ENCODE data around the gene SMAD2. TPM values are rescaled to one million over a fixed set of nuclear protein-coding genes. Genes with fewer than 3 reads are reported as not detected.

The SMAD2 gene
- polyA plus RNA-seq, 2 of the 4 experiments (the other 2 are of a cell fraction) = 131 to 229 TPM

GRCh38 chr18:47831351-47831750, 99.1 kb downstream of the SMAD2 start (continued):
- TF ChIP-seq HMGXB4 (CRISPR knock-in tag; IDR thresholded peaks at IDR 0.05; ENCODE audit: borderline replicate concordance) = no peak
- TF ChIP-seq KDM1A (IDR thresholded peaks at IDR 0.05; ENCODE audit: low read depth) = no peak
- TF ChIP-seq JUN (IDR thresholded peaks at IDR 0.05) = no peak
- no peak for TF ChIP-seq FOXS1 (CRISPR knock-in tag; IDR thresholded peaks at IDR 0.05)

GRCh38 chr18:47830772-47831171, 99.7 kb downstream of the SMAD2 start:
- TF ChIP-seq SMC3 (IDR thresholded peaks at IDR 0.05) (no peak), MAZ (IDR thresholded peaks at IDR 0.05; ENCODE audit: borderline replicate concordance, low read depth, low read length) (no peak), PHF8 (IDR thresholded peaks at IDR 0.05; ENCODE audit: borderline replicate concordance, low read depth) (no peak), JUN (IDR thresholded peaks at IDR 0.05) (no peak), TP53 (CRISPR knock-in tag; IDR thresholded peaks at IDR 0.05) (no peak), ZSCAN20 (CRISPR knock-in tag; IDR thresholded peaks at IDR 0.05) (no peak), ATOH8 (CRISPR knock-in tag; IDR thresholded peaks at IDR 0.05; ENCODE audit: low read depth) (no peak), CEBPB (IDR thresholded peaks at IDR 0.05) (no peak), CHD2 (IDR thresholded peaks at IDR 0.05; ENCODE audit: low read length, partially characterized antibody) (no peak), FOXS1 (CRISPR knock-in tag; IDR thresholded peaks at IDR 0.05) (no peak), BCL3 (IDR thresholded peaks at IDR 0.05) (no peak), HMGXB4 (CRISPR knock-in tag; IDR thresholded peaks at IDR 0.05; ENCODE audit: borderline replicate concordance) (no peak), RAD21 (conservative IDR thresholded peaks at IDR 0.05 in 1 of 2, IDR thresholded peaks at IDR 0.05 in 1 of 2) (no peak), RARB (CRISPR knock-in tag; IDR thresholded peaks at IDR 0.05) (no peak), TFCP2L1 (CRISPR knock-in tag; IDR thresholded peaks at IDR 0.05) (no peak), HEYL (CRISPR knock-in tag; IDR thresholded peaks at IDR 0.05) (no peak), BHLHE40 (IDR thresholded peaks at IDR 0.05; ENCODE audit: low read depth, low read length) (no peak), GATA3 (IDR thresholded peaks at IDR 0.05; ENCODE audit: borderline replicate concordance) (no peak), RFX5 (IDR thresholded peaks at IDR 0.05) (no peak)
- FAIRE-seq = no peak
- no peak for ATAC-seq
- POLR2A ChIA-PET = no interaction called here
- peak overlapping the region in 1 of 2 experiments; percentile 11; a peak in 1 of 6 replicates for H3K27ac ChIP-seq
- H3K4me3 ChIP-seq = no peak overlapping the region
- peaks cover 25% of the 10 kb centered on the region; the same call in 2 of the 3 replicates for H3K4me1 ChIP-seq
- no peak for DNase-seq (ENCODE audit: low read depth in 1 of 2, low spot score in 1 of 2)
- H3K9me3 ChIP-seq = no peaks in the 10 kb centered on the region
- CTCF ChIA-PET = no interaction called here
- 95% methylated on average over 3 of the region's 3 CpGs for WGBS (ENCODE audit: missing lambda C conversion rate)
- H3K4me2 ChIP-seq = no peak overlapping the region

GRCh38 chr18:47829831-47830230, 100.6 kb downstream of the SMAD2 start:
- CTCF ChIA-PET = no interaction called here
- FAIRE-seq = no peak
- DNase-seq (ENCODE audit: low read depth in 1 of 2, low spot score in 1 of 2) = no peak
- Histone ChIP-seq H3K4me3 (no peak overlapping the region), H3K4me2 (no peak overlapping the region), H3K27ac (no peak overlapping the region), H3K9me3 (no peaks in the 10 kb centered on the region), H3K4me1 (peaks cover 25% of the 10 kb centered on the region; the same call in 2 of the 3 replicates)
- POLR2A ChIA-PET = no interaction called here
- TF ChIP-seq MYC (IDR thresholded peaks at IDR 0.05; ENCODE audit: borderline replicate concordance, low read length) (no peak), BHLHE40 (IDR thresholded peaks at IDR 0.05; ENCODE audit: low read depth, low read length) (no peak), RAD21 (conservative IDR thresholded peaks at IDR 0.05 in 1 of 2, IDR thresholded peaks at IDR 0.05 in 1 of 2) (no peak), CHD2 (IDR thresholded peaks at IDR 0.05; ENCODE audit: low read length, partially characterized antibody) (no peak), JUNB (IDR thresholded peaks at IDR 0.05) (no peak), EHF (CRISPR knock-in tag; IDR thresholded peaks at IDR 0.05) (no peak), RFX5 (IDR thresholded peaks at IDR 0.05) (no peak), SMC3 (IDR thresholded peaks at IDR 0.05) (no peak), FOXS1 (CRISPR knock-in tag; IDR thresholded peaks at IDR 0.05) (no peak), ESRRA (IDR thresholded peaks at IDR 0.05; ENCODE audit: borderline replicate concordance, low read length) (no peak), E2F6 (IDR thresholded peaks at IDR 0.05; ENCODE audit: borderline replicate concordance, low read depth) (no peak), HMGXB4 (CRISPR knock-in tag; IDR thresholded peaks at IDR 0.05; ENCODE audit: borderline replicate concordance) (no peak), RCOR1 (IDR thresholded peaks at IDR 0.05; ENCODE audit: low read depth, low read length) (no peak)
- WGBS (ENCODE audit: missing lambda C conversion rate) = 95% methylated on average over 3 of the region's 3 CpGs
- no peak for ATAC-seq
